Thoracic aorta (tissue), 2 donors: ENCODE data around the gene GPD1L. TPM values are rescaled to one million over a fixed set of nuclear protein-coding genes. Genes with fewer than 3 reads are reported as not detected.
"Not testable (repeated sequence)": the region's sequence is repeated elsewhere in the genome, so short reads cannot be mapped to it uniquely, and the experiment has no call there.

ENCODE experiments used
- ATAC-seq: fragments of 150-250 bp; one replicate; pipeline ENCODE4 v1.8.0; 2017; ENCODE audit warnings: low read depth; ENCODE audit not compliant: insufficient number of reproducible peaks, low FRiP score
- DNase-seq: peaks from one replicate; pipeline ENCODE4 v3.0.0-alpha.2; 2020; ENCODE audit warnings: low spot score
- H3K27ac ChIP-seq, 2 donors: fragments of 200-600 bp; sonication (generic); 1 replicate in 1 of 2; 2 replicates in 1 of 2; pipeline ENCODE4 v1.5.1; 2016; ENCODE audit warnings: mild to moderate bottlenecking in 2 of 2, moderate library complexity in 2 of 2
- H3K27me3 ChIP-seq: fragments of 200-600 bp; sonication (generic); replicated peaks from 2 replicates; pipeline ENCODE4 v1.6.0; 2016; ENCODE audit warnings: mild to moderate bottlenecking; ENCODE audit not compliant: insufficient read depth
- H3K36me3 ChIP-seq: fragments of 200-600 bp; sonication (generic); one replicate; pipeline ENCODE4 v1.5.1; 2016
- H3K4me1 ChIP-seq, 2 donors: fragments of 200-600 bp; sonication (generic); 1 replicate in 1 of 2; 2 replicates in 1 of 2; pipeline versions ENCODE4 v1.5.1 to v1.6.0; 2016; ENCODE audit warnings: low read depth in 2 of 2, mild to moderate bottlenecking in 1 of 2; ENCODE audit not compliant: control insufficient read depth in 1 of 2
- H3K4me3 ChIP-seq: fragments of 200-600 bp; sonication (generic); 2 replicates; pipeline ENCODE4 v1.5.1; 2016; ENCODE audit warnings: mild to moderate bottlenecking
- H3K9me3 ChIP-seq: fragments of 200-600 bp; sonication (generic); 2 replicates; pipeline ENCODE4 v1.5.1; 2016
- CTCF ChIP-seq: fragments of 200-600 bp; sonication (generic); IDR thresholded peaks from one replicate; pipeline ENCODE4 v1.5.1; 2019; ENCODE audit warnings: antibody characterized with exemption
- total RNA-seq, 2 donors: library from RNA; depleted of rRNA; stranded (reverse); fragments of >200 nt; gene quantifications; one replicate each; pipeline versions ENCODE4 v1.1.0 to v1.2.3, GENCODE V29; 2016

Gene GPD1L
- total RNA-seq, 2 donors from 2014 or later, result 32.8 to 49.1 TPM

DNA sequence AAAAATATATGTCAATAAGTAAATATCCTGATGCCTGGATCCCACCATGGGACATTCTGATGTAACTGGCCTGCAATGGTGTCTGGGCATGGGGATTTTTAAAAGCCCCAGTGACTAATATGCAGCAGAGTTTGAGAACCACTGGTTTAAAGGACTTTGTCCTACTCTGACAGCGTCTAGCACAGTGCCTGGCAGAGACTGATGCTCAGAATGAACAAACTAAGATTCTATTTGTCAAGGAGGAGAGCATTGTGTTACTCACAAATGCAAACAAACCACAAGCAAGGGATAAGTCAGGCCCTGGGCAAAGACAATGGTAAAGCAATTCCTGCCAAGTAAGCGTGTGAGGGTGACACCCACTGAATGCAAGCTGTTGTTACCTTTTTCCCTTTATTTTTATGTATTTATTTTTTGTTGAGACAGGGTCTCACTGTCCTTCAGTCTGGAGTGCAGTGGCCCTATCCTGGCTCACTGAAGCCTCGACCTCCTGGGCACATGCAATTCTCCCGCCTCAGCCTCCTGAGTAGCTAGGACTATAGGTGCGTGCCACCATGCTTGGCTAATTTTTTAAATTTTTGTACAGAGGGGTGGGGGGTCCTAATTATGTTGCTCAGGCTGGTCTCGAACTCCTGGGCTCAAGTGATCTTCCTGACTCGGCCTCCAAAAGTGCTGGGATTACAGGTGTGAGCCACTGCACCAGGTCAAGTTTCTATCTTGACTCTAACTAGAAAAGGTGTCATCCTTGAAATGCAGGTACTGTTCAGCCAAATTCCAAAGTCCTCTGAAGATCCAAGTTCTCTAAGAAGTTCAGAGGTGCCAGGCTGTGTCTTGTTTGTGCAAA lies 909 bp upstream of the GPD1L start:
- DNase-seq (no peak), ATAC-seq (no peak)
- Histone ChIP-seq H3K4me1 (peaks cover 21 to 38% of the 10 kb centered on the region in 2 donors), H3K36me3 (no peaks in the 10 kb centered on the region), H3K9me3 (peaks cover 4% of the 10 kb centered on the region), H3K4me3 (peak overlapping the region; percentile 93), H3K27me3 (no peaks in the 10 kb centered on the region), H3K27ac (peak overlapping the region; percentile 62 to 65)
- TF ChIP-seq CTCF, result no peak

DNA sequence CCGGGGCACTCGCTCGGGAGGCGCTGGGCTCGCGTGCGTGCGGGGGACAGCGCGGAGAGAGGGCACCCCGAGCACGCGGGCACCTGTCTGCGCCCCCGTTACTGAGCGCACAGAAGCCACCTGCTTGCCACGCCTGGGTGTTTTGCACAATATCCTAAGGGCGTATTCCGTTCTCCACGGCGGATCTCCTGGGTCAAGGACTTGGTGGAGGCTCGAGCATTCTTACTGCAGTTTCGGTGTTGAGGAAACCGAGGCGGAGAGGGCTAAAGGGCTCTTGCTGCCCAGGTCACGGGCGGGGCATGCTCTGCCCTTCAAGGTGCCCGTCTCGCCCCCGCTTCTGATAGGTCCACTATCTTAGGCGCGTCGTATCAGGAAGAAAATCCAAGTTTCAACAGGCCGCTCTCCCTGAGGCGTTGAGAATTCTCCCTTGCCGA lies 526 bp downstream of the GPD1L start:
- ATAC-seq, result no peak
- peaks cover 22 to 50% of the 10 kb centered on the region in 2 donors for H3K4me1 ChIP-seq
- no peaks in the 10 kb centered on the region for H3K9me3 ChIP-seq

GRCh38 chr3:32108224-32108623 lies 1.8 kb downstream of the GPD1L start:
- H3K27ac ChIP-seq, result peak overlapping the region; percentile 65 to 76
- peaks cover 22 to 50% of the 10 kb centered on the region in 2 donors for H3K4me1 ChIP-seq
- DNase-seq, H3K27me3 ChIP-seq, H3K9me3 ChIP-seq, ATAC-seq, H3K36me3 ChIP-seq, H3K4me3 ChIP-seq: not testable (repeated sequence)

More for the DNA sequence above, 526 bp downstream of the GPD1L start:
- no peaks in the 10 kb centered on the region for H3K27me3 ChIP-seq
- H3K36me3 ChIP-seq, result no peaks in the 10 kb centered on the region
- DNase-seq, result no peak
- TF ChIP-seq CTCF, result no peak
- H3K27ac ChIP-seq, result peak overlapping the region; percentile 65 to 76
- peak overlapping the region; percentile 93 for H3K4me3 ChIP-seq

- Histone ChIP-seq H3K36me3 (no peaks in the 10 kb centered on the region), H3K27me3 (no peaks in the 10 kb centered on the region), H3K27ac (peak overlapping the region; percentile 48 to 62), H3K4me3 (peak overlapping the region; percentile 16), H3K9me3 (no peaks in the 10 kb centered on the region), H3K4me1 (peaks cover 22 to 50% of the 10 kb centered on the region in 2 donors)
- ATAC-seq (peak; percentile 46), DNase-seq (peak; percentile 88)
- TF ChIP-seq CTCF, result no peak
These were observed 2.8 kb downstream of the GPD1L start for GRCh38 chr3:32109256-32109655.

GRCh38 chr3:32110233-32110760 lies 3.9 kb downstream of the GPD1L start:
- Histone ChIP-seq H3K27me3 (no peaks in the 10 kb centered on the region), H3K4me1 (peaks cover 22 to 50% of the 10 kb centered on the region in 2 donors), H3K4me3 (no peak overlapping the region), H3K27ac (peak overlapping the region; percentile 25 to 62), H3K36me3 (no peaks in the 10 kb centered on the region), H3K9me3 (no peaks in the 10 kb centered on the region)
- no peak for DNase-seq
- no peak for TF ChIP-seq CTCF
- no peak for ATAC-seq
